DOHH2 (cell line): Measurements from ENCODE around the gene FRMD3.

ENCODE experiments used
- EZH2phosphoT487 ChIP-seq: fragments of 200-600 bp; sonication (generic); IDR thresholded peaks from 2 replicates; pipeline ENCODE4 v1.6.1; 2017; ENCODE audit warnings: borderline replicate concordance, mild to moderate bottlenecking, antibody characterized with exemption, low read length, moderate library complexity, mixed read lengths
- TF ChIP-seq, protein P1 (sequence below): fragments of 200-600 bp; sonication (generic); IDR thresholded peaks from one replicate; pipeline ENCODE4 v1.5.1; 2014; ENCODE audit warnings: antibody characterized with exemption, mild to moderate bottlenecking, low read depth, low read length; ENCODE audit not compliant: poor library complexity, severe bottlenecking

DNA sequence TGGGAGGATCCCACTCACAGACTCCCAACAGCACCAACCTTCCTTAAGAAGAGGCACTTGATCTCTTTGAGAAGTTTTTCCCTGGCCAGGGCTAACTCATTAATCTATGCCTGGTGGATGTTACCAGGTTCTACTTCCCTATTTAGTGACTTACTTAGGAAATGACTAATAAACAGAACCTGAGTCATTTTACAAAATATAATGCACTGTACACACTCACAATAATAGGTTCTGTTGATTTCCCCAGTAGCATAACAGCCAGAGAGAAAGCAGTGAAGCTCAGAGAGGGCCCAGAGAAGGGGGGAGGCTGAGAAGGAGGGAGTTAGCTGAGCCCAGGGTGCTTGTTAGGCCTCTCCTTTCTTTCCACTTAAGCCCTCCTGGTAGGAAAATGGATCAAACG, 27.1 kb downstream of the FRMD3 start:
- TF ChIP-seq, protein P1, sequence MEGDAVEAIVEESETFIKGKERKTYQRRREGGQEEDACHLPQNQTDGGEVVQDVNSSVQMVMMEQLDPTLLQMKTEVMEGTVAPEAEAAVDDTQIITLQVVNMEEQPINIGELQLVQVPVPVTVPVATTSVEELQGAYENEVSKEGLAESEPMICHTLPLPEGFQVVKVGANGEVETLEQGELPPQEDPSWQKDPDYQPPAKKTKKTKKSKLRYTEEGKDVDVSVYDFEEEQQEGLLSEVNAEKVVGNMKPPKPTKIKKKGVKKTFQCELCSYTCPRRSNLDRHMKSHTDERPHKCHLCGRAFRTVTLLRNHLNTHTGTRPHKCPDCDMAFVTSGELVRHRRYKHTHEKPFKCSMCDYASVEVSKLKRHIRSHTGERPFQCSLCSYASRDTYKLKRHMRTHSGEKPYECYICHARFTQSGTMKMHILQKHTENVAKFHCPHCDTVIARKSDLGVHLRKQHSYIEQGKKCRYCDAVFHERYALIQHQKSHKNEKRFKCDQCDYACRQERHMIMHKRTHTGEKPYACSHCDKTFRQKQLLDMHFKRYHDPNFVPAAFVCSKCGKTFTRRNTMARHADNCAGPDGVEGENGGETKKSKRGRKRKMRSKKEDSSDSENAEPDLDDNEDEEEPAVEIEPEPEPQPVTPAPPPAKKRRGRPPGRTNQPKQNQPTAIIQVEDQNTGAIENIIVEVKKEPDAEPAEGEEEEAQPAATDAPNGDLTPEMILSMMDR, result no peak
- TF ChIP-seq EZH2phosphoT487, result no peak
